Measurements from ENCODE around the gene C1orf167. TPM values are rescaled to one million over a fixed set of nuclear protein-coding genes. Genes with fewer than 3 reads are reported as not detected.

Gene C1orf167
- total and polyA plus RNA-seq, 3 experiments from 2014 or later, result 0.81 TPM; not detected in 2

GRCh38 chr1:11730429-11730891 is 31.5 kb upstream of the C1orf167 start:
- Histone ChIP-seq H3K4me3 (ENCODE audit: low read length) (peak overlapping the region; percentile 45), H3K27me3 (ENCODE audit: insufficient read depth, low read length, poor library complexity, severe bottlenecking) (no peaks in the 10 kb centered on the region), H3K9me3 (ENCODE audit: low read length) (no peaks in the 10 kb centered on the region), H3K27ac (ENCODE audit: low read depth, low read length) (no peak overlapping the region), H3K4me1 (ENCODE audit: insufficient read depth, low read length) (peaks cover 51% of the 10 kb centered on the region), H3K36me3 (ENCODE audit: insufficient read depth, low read length) (no peaks in the 10 kb centered on the region)
- H3K9me3 Mint-ChIP-seq, result no peaks in the 10 kb centered on the region
- H3K4me3 Mint-ChIP-seq, result peak overlapping the region; percentile 63 to 94 (median 81)
- POLR2A ChIA-PET, result interaction anchor here (0.6 to 1.9 kb wide), 7 partner anchors 11 to 468 kb away, joined by 3 to 9 read pairs (median 3); partner anchors contain the start of genes FBXO6 and MTOR
- peak overlapping the region; percentile 46 to 93 (median 83) for H3K27ac Mint-ChIP-seq
- peak in 4 of 5 donors; percentile 34 to 66 (median 58) for DNase-seq
- peaks cover 34 to 49% (median 34%) of the 10 kb centered on the region in 3 donors for H3K4me1 Mint-ChIP-seq
- H3K36me3 Mint-ChIP-seq, result no peaks in the 10 kb centered on the region
- no peaks in the 10 kb centered on the region for H3K27me3 Mint-ChIP-seq
- CTCF ChIA-PET, result interaction anchor here (0.9 to 1.8 kb wide), 6 partner anchors 10 to 488 kb away, joined by 3 to 7 read pairs (median 4); partner anchors contain the start of gene FBXO6

DNA sequence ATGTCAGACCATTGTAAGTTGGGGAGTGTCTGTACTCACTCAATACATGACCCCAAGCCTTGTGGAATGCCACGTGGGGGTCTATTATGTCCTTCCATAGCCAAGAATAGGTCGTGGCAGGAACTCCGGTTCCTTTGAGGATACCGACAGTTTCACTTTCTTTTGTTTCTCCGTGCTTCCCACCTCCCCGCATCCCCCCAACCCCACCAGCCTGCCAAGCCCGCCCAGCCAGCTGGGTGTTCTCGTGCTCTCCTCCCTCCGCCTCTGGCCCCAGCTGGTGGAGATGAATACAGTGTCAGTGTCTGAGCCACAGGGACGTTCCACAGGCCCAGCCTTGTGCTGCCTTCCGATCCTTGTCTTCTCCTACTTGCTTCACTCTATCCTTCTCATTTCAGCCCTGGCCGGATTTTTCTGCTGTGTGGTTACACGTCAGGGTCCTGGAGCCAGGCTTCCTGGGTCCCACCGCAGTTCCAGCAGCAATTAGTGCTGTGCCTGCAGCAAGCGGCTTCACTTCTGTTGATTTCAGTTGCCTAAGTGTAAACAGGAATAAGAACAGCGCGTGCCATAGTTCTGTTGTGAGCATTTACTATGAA is 30.2 kb upstream of the C1orf167 start:
- peak in 1 of 5 donors; percentile 38 for DNase-seq
- H3K36me3 ChIP-seq (ENCODE audit: insufficient read depth, low read length), result no peaks in the 10 kb centered on the region
- peak overlapping the region; percentile 37 for H3K4me3 ChIP-seq (ENCODE audit: low read length)
- ChIA-PET POLR2A (interaction anchor here (0.7 to 1.5 kb wide), 2 partner anchors 67 to 593 kb away, joined by 3 to 8 read pairs; partner anchors contain the start of gene FBXO6), CTCF (interaction anchor here (1.0 to 1.8 kb wide), 4 partner anchors 8 to 81 kb away, joined by 3 to 7 read pairs (median 4); partner anchors contain the start of gene FBXO6)
- peaks cover 0 to 3% (median 0%) of the 10 kb centered on the region in 3 donors for H3K36me3 Mint-ChIP-seq
- no peaks in the 10 kb centered on the region for H3K27me3 Mint-ChIP-seq
- no peaks in the 10 kb centered on the region for H3K9me3 ChIP-seq (ENCODE audit: low read length)
- peak overlapping the region; percentile 48 to 87 (median 81) for H3K4me3 Mint-ChIP-seq
- H3K27ac Mint-ChIP-seq, result peak overlapping the region in 6 of 8 donors; percentile 45 to 86 (median 72)
- H3K4me1 ChIP-seq (ENCODE audit: insufficient read depth, low read length), result peaks cover 51% of the 10 kb centered on the region
- H3K27me3 ChIP-seq (ENCODE audit: insufficient read depth, low read length, poor library complexity, severe bottlenecking), result no peaks in the 10 kb centered on the region
- no peak overlapping the region for H3K27ac ChIP-seq (ENCODE audit: low read depth, low read length)
- H3K4me1 Mint-ChIP-seq, result peaks cover 36 to 56% (median 37%) of the 10 kb centered on the region in 3 donors
- H3K9me3 Mint-ChIP-seq, result no peaks in the 10 kb centered on the region

- Histone ChIP-seq H3K4me3 (ENCODE audit: low read length) (no peak overlapping the region), H3K4me1 (ENCODE audit: insufficient read depth, low read length) (peaks cover 66% of the 10 kb centered on the region), H3K27me3 (ENCODE audit: insufficient read depth, low read length, poor library complexity, severe bottlenecking) (no peaks in the 10 kb centered on the region), H3K27ac (ENCODE audit: low read depth, low read length) (no peak overlapping the region), H3K9me3 (ENCODE audit: low read length) (no peaks in the 10 kb centered on the region), H3K36me3 (ENCODE audit: insufficient read depth, low read length) (no peaks in the 10 kb centered on the region)
- no peak for DNase-seq
- H3K27me3 Mint-ChIP-seq, result no peaks in the 10 kb centered on the region
- H3K9me3 Mint-ChIP-seq, result no peaks in the 10 kb centered on the region
- peaks cover 0 to 3% (median 0%) of the 10 kb centered on the region in 3 donors for H3K36me3 Mint-ChIP-seq
- H3K4me3 Mint-ChIP-seq, result peak overlapping the region in 2 of 7 donors; percentile 39 to 48
- H3K27ac Mint-ChIP-seq, result no peak overlapping the region
- ChIA-PET CTCF (no interaction called here), POLR2A (no interaction called here)
- peaks cover 49 to 70% (median 53%) of the 10 kb centered on the region in 3 donors for H3K4me1 Mint-ChIP-seq
These were observed 28.7 kb upstream of the C1orf167 start for GRCh38 chr1:11733306-11733705.

GRCh38 chr1:11735531-11735853 is 26.5 kb upstream of the C1orf167 start:
- Mint-ChIP-seq H3K9me3 (no peaks in the 10 kb centered on the region), H3K27ac (peak overlapping the region; percentile 34 to 97 (median 90)), H3K27me3 (no peaks in the 10 kb centered on the region), H3K4me1 (peaks cover 53 to 71% (median 58%) of the 10 kb centered on the region in 3 donors), H3K36me3 (peaks cover 0 to 3% (median 0%) of the 10 kb centered on the region in 3 donors), H3K4me3 (peak overlapping the region; percentile 90 to 99 (median 93))
- Histone ChIP-seq H3K27me3 (ENCODE audit: insufficient read depth, low read length, poor library complexity, severe bottlenecking) (no peaks in the 10 kb centered on the region), H3K27ac (ENCODE audit: low read depth, low read length) (peak overlapping the region; percentile 83), H3K4me1 (ENCODE audit: insufficient read depth, low read length) (peaks cover 64% of the 10 kb centered on the region), H3K4me3 (ENCODE audit: low read length) (no peak overlapping the region), H3K36me3 (ENCODE audit: insufficient read depth, low read length) (no peaks in the 10 kb centered on the region), H3K9me3 (ENCODE audit: low read length) (no peaks in the 10 kb centered on the region)
- ChIA-PET CTCF (interaction anchor here (0.8 to 2.2 kb wide), 6 partner anchors 16 to 697 kb away, joined by 3 to 18 read pairs (median 4); partner anchors contain the start of gene FBXO6), POLR2A (interaction anchor here (0.6 to 2.3 kb wide), 5 partner anchors 16 to 1341 kb away, joined by 3 to 9 read pairs (median 7); partner anchors contain the start of gene DRAXIN)
- no peak for DNase-seq

- Mint-ChIP-seq H3K4me1 (peaks cover 55 to 71% (median 59%) of the 10 kb centered on the region in 3 donors), H3K27me3 (no peaks in the 10 kb centered on the region)
- H3K4me1 ChIP-seq (ENCODE audit: insufficient read depth, low read length), result peaks cover 64% of the 10 kb centered on the region
These were observed 25.9 kb upstream of the C1orf167 start, which contains the start of gene AGTRAP for GRCh38 chr1:11735854-11736745. TSS of gene AGTRAP (plus strand) at chr1:11736136. CDS start at chr1:11736209, 73 bp downstream.

DNA sequence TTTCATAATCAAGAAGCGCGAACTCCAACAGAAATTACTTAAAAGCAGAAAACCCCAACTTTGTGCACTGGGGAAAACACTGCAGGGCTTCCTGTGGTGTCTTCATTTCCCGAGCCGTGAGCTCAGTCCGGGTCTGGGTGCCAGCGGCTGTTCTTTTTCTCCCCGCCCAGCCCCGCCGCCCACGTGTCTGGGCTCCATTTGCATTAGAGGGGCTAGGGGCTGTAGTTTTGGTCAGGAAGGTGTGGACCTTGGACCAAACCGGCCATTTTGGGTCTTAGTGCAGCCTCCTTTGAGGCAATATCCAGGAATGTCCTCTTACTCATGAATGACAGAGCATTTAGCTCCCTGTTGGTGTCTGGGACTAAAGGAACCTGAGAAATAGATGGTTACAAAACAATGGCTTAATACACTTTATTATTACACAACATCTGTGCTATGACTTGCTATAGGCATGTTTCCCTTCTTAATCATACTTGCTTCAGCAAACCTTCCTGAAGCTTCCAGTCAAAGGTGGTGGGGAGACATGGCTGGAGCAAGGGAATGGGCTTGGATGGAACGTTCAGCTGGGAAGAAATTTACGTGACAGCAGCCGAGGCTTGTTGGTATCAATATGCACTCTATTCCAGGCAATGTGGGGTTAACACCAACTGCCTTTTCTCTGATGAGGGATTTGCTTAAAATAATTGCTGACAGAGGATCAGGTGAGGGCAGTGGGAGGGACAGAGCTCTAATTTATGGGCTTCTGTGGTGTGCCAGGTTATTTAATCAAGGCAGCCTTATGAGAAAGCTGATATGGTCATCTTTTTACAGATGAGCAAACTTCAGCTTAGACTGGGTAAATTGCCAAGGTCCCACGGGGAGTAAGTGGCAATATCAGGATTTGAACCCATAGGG is 25.0 kb upstream of the C1orf167 start:
- DNase-seq, result peak; percentile 31 to 60 (median 35)
- peaks cover 64% of the 10 kb centered on the region for H3K4me1 ChIP-seq (ENCODE audit: insufficient read depth, low read length)
- H3K4me1 Mint-ChIP-seq, result peaks cover 56 to 71% (median 59%) of the 10 kb centered on the region in 3 donors

More at GRCh38 chr1:11735854-11736745, 25.9 kb upstream of the C1orf167 start, which contains the start of gene AGTRAP:
- Mint-ChIP-seq H3K27ac (peak within 1 kb of the TSS; percentile 68 to 97 (median 90)), H3K9me3 (no peaks in the 10 kb centered on the region), H3K36me3 (peaks cover 0 to 3% (median 0%) of the 10 kb centered on the region in 3 donors), H3K4me3 (peak within 1 kb of the TSS; percentile 90 to 99 (median 93))
- Histone ChIP-seq H3K36me3 (ENCODE audit: insufficient read depth, low read length) (no peaks in the 10 kb centered on the region), H3K27ac (ENCODE audit: low read depth, low read length) (peak within 1 kb of the TSS; percentile 83), H3K9me3 (ENCODE audit: low read length) (no peaks in the 10 kb centered on the region), H3K4me3 (ENCODE audit: low read length) (peak within 1 kb of the TSS; percentile 95), H3K27me3 (ENCODE audit: insufficient read depth, low read length, poor library complexity, severe bottlenecking) (no peaks in the 10 kb centered on the region)
- DNase-seq, result peak; percentile 73 to 90 (median 82)
- ChIA-PET CTCF (interaction anchor here (0.8 to 2.6 kb wide), 11 partner anchors 16 to 698 kb away, joined by 3 to 18 read pairs (median 4); partner anchors contain the start of genes CLCN6 and FBXO6), POLR2A (interaction anchor here (0.6 to 2.3 kb wide), 7 partner anchors 17 to 1341 kb away, joined by 3 to 9 read pairs (median 5); partner anchors contain the start of genes CLCN6, DRAXIN and MTHFR)

More for the DNA sequence above, 25.0 kb upstream of the C1orf167 start:
- Histone ChIP-seq H3K27ac (ENCODE audit: low read depth, low read length) (peak overlapping the region; percentile 83), H3K4me3 (ENCODE audit: low read length) (peak overlapping the region; percentile 95), H3K36me3 (ENCODE audit: insufficient read depth, low read length) (no peaks in the 10 kb centered on the region), H3K9me3 (ENCODE audit: low read length) (no peaks in the 10 kb centered on the region), H3K27me3 (ENCODE audit: insufficient read depth, low read length, poor library complexity, severe bottlenecking) (no peaks in the 10 kb centered on the region)
- Mint-ChIP-seq H3K27ac (peak overlapping the region; percentile 68 to 91 (median 86)), H3K4me3 (peak overlapping the region; percentile 90 to 99 (median 93)), H3K9me3 (no peaks in the 10 kb centered on the region), H3K27me3 (no peaks in the 10 kb centered on the region), H3K36me3 (peaks cover 0 to 3% (median 0%) of the 10 kb centered on the region in 3 donors)
- POLR2A ChIA-PET, result interaction anchor here (0.6 to 2.3 kb wide), 5 partner anchors 18 to 171 kb away, joined by 3 to 9 read pairs (median 4); partner anchors contain the start of genes CLCN6 and MTHFR
- CTCF ChIA-PET, result interaction anchor here (1.0 to 2.6 kb wide), 7 partner anchors 17 to 699 kb away, joined by 3 to 10 read pairs (median 4); partner anchors contain the start of genes CLCN6 and FBXO6
